ENCODE data around the gene PRRX2. TPM values are rescaled to one million over a fixed set of nuclear protein-coding genes. Genes with fewer than 3 reads are reported as not detected.
A peak's percentile ranks its signal among the peaks of the same experiment; 100 is the strongest.
"Not testable (repeated sequence)": the region's sequence is repeated elsewhere in the genome, so short reads cannot be mapped to it uniquely, and the experiment has no call there.

The PRRX2 gene
- total RNA-seq, 2 donors from 2014 or later, result 4.3 to 14.3 TPM

DNA sequence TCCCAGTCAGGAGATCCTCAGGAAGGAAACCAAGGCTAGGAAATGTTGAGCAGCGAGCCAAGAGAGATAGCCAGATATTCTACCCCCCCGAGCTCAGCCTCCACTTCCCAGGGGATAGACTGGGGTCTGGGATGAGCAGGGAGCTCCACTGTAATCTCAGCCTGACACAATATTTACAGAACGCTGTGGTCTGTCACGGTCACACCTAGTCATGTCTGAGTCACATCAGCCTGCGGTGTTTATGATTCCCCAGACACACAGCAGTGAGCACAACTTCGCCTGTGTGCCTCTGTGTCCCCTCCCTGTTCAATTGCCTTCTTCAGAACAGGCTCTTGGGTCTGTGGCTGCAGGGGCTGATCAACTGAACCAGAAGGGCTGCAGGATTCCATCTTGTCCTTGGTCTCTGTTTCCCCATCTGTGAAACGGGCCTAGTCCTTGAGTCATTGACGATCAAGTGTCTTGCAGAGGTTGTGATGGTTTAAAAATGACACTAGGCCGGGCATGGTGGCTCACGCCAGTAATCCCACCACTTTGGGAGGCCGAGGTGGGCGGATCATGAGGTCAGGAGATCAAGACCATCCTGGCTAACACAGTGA lies 8.6 kb upstream of the PRRX2 start:
- WGBS, result 78% methylated on average over 12 of the region's 12 CpGs
- no peaks in the 10 kb centered on the region for H3K4me1 ChIP-seq (replicated peaks)
- H3K36me3 ChIP-seq, result no peaks in the 10 kb centered on the region
- intact Hi-C loops (cut with DNase I), result no loop called here
- no peak overlapping the region for H3K4me3 ChIP-seq
- peak; percentile 52 for TF ChIP-seq POLR2AphosphoS5 (IDR thresholded peaks at IDR 0.05)
- TF ChIP-seq, protein P1, sequence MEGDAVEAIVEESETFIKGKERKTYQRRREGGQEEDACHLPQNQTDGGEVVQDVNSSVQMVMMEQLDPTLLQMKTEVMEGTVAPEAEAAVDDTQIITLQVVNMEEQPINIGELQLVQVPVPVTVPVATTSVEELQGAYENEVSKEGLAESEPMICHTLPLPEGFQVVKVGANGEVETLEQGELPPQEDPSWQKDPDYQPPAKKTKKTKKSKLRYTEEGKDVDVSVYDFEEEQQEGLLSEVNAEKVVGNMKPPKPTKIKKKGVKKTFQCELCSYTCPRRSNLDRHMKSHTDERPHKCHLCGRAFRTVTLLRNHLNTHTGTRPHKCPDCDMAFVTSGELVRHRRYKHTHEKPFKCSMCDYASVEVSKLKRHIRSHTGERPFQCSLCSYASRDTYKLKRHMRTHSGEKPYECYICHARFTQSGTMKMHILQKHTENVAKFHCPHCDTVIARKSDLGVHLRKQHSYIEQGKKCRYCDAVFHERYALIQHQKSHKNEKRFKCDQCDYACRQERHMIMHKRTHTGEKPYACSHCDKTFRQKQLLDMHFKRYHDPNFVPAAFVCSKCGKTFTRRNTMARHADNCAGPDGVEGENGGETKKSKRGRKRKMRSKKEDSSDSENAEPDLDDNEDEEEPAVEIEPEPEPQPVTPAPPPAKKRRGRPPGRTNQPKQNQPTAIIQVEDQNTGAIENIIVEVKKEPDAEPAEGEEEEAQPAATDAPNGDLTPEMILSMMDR (IDR thresholded peaks at IDR 0.05), result no peak
- H3K27me3 ChIP-seq (replicated peaks; ENCODE audit: insufficient read depth), result no peaks in the 10 kb centered on the region
- DNase-seq (ENCODE audit: low spot score), result peak; percentile 40
- no peaks in the 10 kb centered on the region for H3K9me3 ChIP-seq
- no peak overlapping the region for H3K27ac ChIP-seq

DNA sequence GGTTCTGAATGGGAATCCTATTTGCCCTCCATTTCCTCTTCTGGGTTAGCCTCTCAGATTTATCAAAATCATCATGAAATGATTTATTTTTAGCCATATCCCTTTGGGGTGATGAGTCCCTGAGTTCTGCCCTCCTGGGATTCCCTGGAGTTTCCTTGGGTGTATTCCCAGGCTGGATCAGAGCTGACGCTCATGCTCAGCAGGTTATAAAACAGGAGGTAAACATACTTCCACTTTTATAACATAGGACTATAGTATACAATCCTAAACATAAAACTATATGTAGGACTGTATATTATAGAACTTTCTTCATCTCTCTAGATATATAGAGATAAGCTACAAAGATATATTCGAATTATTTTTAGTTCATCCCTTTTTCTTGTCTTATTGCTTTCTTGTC lies 4.4 kb upstream of the PRRX2 start:
- no peak overlapping the region for H3K27ac ChIP-seq
- no peaks in the 10 kb centered on the region for H3K27me3 ChIP-seq (replicated peaks; ENCODE audit: insufficient read depth)
- DNase-seq (ENCODE audit: low spot score), result no peak
- no peak overlapping the region for H3K4me3 ChIP-seq
- H3K36me3 ChIP-seq, result no peaks in the 10 kb centered on the region
- TF ChIP-seq, protein P1 (IDR thresholded peaks at IDR 0.05), result no peak
- no peak for TF ChIP-seq POLR2A (IDR thresholded peaks at IDR 0.05)
- TF ChIP-seq POLR2AphosphoS5 (IDR thresholded peaks at IDR 0.05), result no peak
- intact Hi-C loops (cut with DNase I), result no loop called here
- WGBS, result 76% methylated on average over 2 of the region's 2 CpGs
- H3K9me3 ChIP-seq, result no peaks in the 10 kb centered on the region
- H3K4me1 ChIP-seq (replicated peaks), result no peaks in the 10 kb centered on the region

DNA sequence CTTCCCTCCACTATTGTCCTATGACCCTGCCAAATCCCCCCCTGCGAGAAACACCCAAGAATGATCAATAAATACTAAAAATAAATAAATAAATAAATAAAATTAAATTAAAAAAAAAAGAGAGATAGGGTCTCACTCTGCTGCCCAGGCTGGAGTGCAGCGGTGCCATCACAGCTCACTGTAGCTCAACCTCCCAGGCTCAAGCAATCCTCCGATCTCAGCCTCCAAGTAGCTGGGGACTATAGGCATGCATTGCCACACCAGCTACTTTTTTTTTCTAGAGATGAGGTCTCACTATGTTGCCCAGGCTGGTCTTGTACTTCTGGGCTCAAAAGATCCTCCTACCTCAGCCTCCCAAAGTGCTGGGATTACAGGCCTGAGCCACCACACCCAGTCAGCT lies 3.2 kb upstream of the PRRX2 start:
- H3K27ac ChIP-seq; H3K4me1 ChIP-seq (replicated peaks): not testable (repeated sequence)

DNA sequence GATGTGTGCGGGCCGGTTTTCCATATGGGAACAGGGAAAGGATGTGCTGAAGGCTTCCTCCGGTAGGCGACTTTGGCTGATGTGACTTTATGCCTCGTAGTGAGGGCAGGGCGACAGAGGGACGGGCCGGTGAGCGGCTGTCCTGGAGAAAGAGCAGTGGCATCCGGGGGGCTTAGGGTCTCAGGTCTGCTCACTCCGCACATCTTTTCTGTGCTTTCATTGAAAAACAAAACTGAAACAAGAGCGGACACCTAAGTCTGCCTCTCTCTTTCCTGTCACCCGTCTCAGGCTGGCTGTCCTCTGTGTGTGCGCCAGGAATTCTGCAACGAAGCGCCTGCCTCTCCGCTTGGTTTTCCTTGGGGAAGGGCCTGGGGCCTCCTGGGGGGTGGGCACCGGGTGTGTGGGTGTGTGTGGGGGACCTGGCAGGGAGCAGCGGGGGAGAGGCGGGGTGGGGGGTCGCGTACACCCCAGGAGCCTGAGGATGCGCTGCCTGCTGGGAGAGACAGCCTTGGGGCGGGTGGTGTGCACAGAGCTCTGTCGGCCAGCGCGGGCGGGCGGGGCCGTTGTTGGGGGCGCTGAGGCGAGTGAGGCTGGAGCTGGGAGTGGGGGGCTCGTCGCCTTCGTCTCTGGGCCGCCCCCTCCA lies 580 bp upstream of the PRRX2 start:
- intact Hi-C loops (cut with DNase I), result no loop called here
- Histone ChIP-seq H3K4me3 (peak overlapping the region; percentile 31 to 36), H3K27ac (peak overlapping the region in 1 of 2 donors; percentile 35), H3K9me3 (no peaks in the 10 kb centered on the region), H3K27me3 (replicated peaks; ENCODE audit: insufficient read depth) (no peaks in the 10 kb centered on the region), H3K4me1 (replicated peaks) (no peaks in the 10 kb centered on the region), H3K36me3 (no peaks in the 10 kb centered on the region)
- no peak for TF ChIP-seq POLR2A (IDR thresholded peaks at IDR 0.05)
- no peak for TF ChIP-seq POLR2AphosphoS5 (IDR thresholded peaks at IDR 0.05)
- TF ChIP-seq, protein P1 (IDR thresholded peaks at IDR 0.05), result no peak
- no peak for DNase-seq (ENCODE audit: low spot score)
- 13% methylated on average over 36 of the region's 36 CpGs for WGBS

More for the DNA sequence above, 3.2 kb upstream of the PRRX2 start:
- H3K4me3 ChIP-seq; H3K27me3 ChIP-seq (replicated peaks; ENCODE audit: insufficient read depth); DNase-seq (ENCODE audit: low spot score); H3K36me3 ChIP-seq; H3K9me3 ChIP-seq; intact Hi-C loops (cut with DNase I): not testable (repeated sequence)
- WGBS, result 83% methylated on average over 3 of the region's 3 CpGs

DNA sequence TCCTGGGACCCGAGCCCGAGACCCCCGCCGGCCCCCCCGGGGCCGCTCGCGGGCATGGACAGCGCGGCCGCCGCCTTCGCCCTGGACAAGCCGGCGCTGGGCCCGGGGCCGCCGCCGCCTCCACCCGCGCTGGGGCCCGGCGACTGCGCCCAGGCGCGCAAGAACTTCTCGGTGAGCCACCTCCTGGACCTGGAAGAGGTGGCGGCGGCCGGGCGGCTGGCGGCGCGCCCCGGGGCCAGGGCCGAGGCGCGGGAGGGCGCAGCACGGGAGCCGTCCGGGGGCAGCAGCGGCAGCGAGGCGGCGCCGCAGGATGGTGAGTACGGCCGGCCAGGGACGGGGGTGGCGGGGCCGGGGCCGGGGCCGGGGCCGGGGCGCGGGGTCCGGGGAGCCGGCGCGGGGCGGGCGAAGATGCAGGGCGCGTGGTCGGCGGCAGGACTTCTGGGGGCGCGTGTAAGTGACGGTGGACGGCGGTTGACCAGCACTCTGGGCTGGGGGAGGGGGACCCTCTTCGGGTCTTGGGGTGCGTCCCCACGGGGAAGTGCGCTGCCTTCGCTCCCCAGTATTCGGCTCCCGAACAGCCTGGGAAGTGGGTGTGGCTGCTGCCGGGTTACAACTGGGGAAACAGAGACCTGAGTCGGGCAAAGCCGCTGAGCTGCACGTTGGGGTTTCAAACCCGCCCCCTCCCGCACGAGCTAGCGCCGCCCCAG lies 520 bp downstream of the PRRX2 start:
- Histone ChIP-seq H3K4me3 (peak overlapping the region; percentile 31 to 36), H3K27me3 (replicated peaks; ENCODE audit: insufficient read depth) (no peaks in the 10 kb centered on the region), H3K27ac (peak overlapping the region; percentile 49 to 55), H3K36me3 (no peaks in the 10 kb centered on the region), H3K4me1 (replicated peaks) (no peaks in the 10 kb centered on the region), H3K9me3 (no peaks in the 10 kb centered on the region)
- DNase-seq (ENCODE audit: low spot score), result no peak
- TF ChIP-seq POLR2AphosphoS5 (IDR thresholded peaks at IDR 0.05) (no peak), POLR2A (IDR thresholded peaks at IDR 0.05) (no peak)
- TF ChIP-seq, protein P1 (IDR thresholded peaks at IDR 0.05), result no peak
- 5% methylated on average over 77 of the region's 88 CpGs for WGBS
- intact Hi-C loops (cut with DNase I), result no loop called here
